Spinal cord (tissue), 10 donors: ENCODE measurements around the gene PHKB. TPM values are rescaled to one million over a fixed set of nuclear protein-coding genes. Genes with fewer than 3 reads are reported as not detected.

Experiments
- DNase-seq, 6 donors: peaks; one replicate each; pipeline versions ENCODE4 v3.0.0 to v3.0.0-alpha.2; 2013 to 2015; ENCODE audit warnings: low spot score in 6 of 6, low read depth in 4 of 6
- H3K27ac ChIP-seq: one replicate; pipeline ENCODE4 v1.5.1; 2013; ENCODE audit warnings: low read depth, low read length, control low read depth
- H3K27me3 ChIP-seq: one replicate; pipeline ENCODE4 v1.6.1; 2013; ENCODE audit warnings: low read length; ENCODE audit not compliant: control insufficient read depth, insufficient read depth
- H3K36me3 ChIP-seq: one replicate; pipeline ENCODE4 v1.6.1; 2013; ENCODE audit warnings: low read length; ENCODE audit not compliant: control insufficient read depth, insufficient read depth
- H3K4me1 ChIP-seq: one replicate; pipeline ENCODE4 v1.6.1; 2013; ENCODE audit warnings: low read length; ENCODE audit not compliant: control insufficient read depth, insufficient read depth
- H3K4me3 ChIP-seq: one replicate; pipeline ENCODE4 v1.5.1; 2013; ENCODE audit warnings: low read depth, low read length, control low read depth
- H3K9me3 ChIP-seq: one replicate; pipeline ENCODE4 v1.6.1; 2013; ENCODE audit warnings: low read length; ENCODE audit not compliant: control insufficient read depth, insufficient read depth
- WGBS: methylation state at CpG from one replicate; pipeline ENCODE4 v1.1.5; 2013; ENCODE audit warnings: missing lambda C conversion rate; ENCODE audit not compliant: insufficient coverage; 5-methylcytosine and 5-hydroxymethylcytosine counted together
- polyA plus RNA-seq, 2 donors: library from polyadenylated mRNA; unstranded; fragments of 120-200 nt; gene quantifications; one replicate each; pipeline ENCODE4 v1.2.1, GENCODE V29; 2013; ENCODE audit not compliant: insufficient read length in 2 of 2
- total RNA-seq, 2 donors: library from RNA; depleted of rRNA in 1 of 2; stranded (reverse); fragments of 120-200 nt in 1 of 2; fragments of >200 nt in 1 of 2; gene quantifications; one replicate each; pipeline versions ENCODE4 v1.2.3 to v1.2.4, GENCODE V29; 2013 to 2014
- donor health status: healthy.

PHKB gene
- total and polyA plus RNA-seq, 4 donors: 78.5 to 141 (median 85.6) TPM

DNA sequence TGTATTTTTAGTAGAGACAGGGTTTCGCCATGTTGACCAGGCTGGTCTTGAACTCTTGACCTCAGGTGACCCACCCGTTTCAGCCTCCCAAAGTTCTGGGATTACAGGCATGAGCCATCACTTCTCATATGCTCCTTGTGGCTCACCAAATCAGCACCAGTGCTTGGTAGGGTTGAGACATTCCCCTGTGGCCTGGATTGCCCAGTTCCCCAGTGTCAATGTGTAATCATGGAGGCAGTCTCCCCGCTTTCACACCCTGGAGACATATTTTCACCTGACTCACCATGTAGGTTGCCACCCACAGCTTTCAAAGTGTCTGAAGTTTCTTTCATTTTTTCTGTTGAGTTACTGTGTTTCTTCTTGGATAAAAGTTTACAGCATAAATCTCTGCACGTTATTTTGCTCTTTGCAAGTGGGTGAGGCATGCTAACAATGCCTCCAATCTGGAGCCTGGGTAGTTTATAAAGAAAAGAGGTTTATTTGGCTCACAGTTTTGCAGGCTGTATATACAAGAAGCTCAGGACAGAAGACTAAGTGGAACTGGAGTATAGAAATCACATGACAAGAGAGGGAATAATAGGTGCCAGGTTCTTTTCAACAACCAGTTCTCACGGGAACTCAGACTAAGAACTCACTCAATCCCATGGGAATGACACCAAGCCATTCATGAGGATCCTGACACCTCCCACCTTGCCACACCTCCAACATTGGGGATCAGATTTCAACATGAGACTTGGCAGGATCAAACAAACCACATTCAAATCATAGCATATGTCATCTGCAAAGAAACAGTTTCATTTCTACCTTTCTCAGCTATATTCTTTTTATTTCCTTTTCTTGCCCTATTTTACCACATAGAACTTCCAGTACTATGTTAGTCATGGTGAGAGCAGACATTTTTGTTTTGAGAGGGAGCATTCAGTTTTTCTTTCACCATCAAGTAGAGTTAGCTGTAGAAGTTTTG, 113.2 kb downstream of the PHKB start:
- Histone ChIP-seq H3K27ac (no peak overlapping the region), H3K4me3 (no peak overlapping the region), H3K36me3 (peaks cover 8% of the 10 kb centered on the region), H3K27me3 (no peaks in the 10 kb centered on the region), H3K9me3 (no peaks in the 10 kb centered on the region), H3K4me1 (no peaks in the 10 kb centered on the region)
- WGBS: 80% methylated on average over 4 of the region's 5 CpGs
- DNase-seq: no peak

DNA sequence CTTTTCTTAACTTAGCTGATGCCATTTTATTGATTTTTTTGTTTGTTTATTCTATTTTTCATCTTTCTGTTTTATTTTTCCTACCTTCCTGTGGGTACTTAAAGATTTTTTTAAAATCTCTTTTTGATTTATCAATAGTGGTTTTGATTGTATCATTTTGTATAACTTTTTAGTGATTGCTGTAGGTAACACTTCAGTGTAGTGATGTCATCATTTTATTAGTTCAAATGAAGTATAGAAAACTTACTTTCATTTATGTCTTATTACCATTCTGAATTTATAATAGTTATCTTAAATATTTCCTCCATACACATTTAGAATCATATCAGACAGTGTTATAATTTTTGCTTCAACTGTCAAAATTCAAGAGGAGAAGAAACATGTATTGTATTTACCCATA, 115.9 kb downstream of the PHKB start:
- H3K4me1 ChIP-seq: no peaks in the 10 kb centered on the region
- H3K4me3 ChIP-seq: no peak overlapping the region
- no peaks in the 10 kb centered on the region for H3K27me3 ChIP-seq
- no peak overlapping the region for H3K27ac ChIP-seq
- H3K9me3 ChIP-seq: no peaks in the 10 kb centered on the region
- no peak for DNase-seq
- H3K36me3 ChIP-seq: peaks cover 5% of the 10 kb centered on the region

DNA sequence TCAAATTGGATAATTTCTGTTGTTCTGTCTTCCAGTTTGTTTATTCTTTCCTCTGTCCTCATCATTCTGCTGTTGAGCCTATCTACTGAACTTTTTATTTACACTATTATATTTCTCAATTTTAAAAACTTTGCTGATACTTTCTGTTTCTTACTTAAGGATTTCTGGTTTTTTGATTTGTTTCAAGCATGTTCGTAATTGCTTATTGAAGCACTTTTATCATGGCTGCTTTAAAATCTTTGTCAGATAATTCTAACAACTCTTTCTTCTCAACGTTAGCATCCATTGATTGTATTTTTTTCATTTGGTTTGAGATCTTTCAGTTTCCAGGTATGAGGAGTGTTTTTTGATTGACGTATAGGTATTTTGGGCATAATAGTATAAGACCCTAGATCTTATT, 116.9 kb downstream of the PHKB start:
- Histone ChIP-seq H3K4me3 (no peak overlapping the region), H3K27me3 (no peaks in the 10 kb centered on the region), H3K27ac (no peak overlapping the region), H3K36me3 (peaks cover 5% of the 10 kb centered on the region), H3K4me1 (no peaks in the 10 kb centered on the region), H3K9me3 (no peaks in the 10 kb centered on the region)
- WGBS: no CpG with 5 or more reads among the region's 3 CpGs
- DNase-seq: no peak

GRCh38 chr16:47578573-47578972, 117.4 kb downstream of the PHKB start:
- no peak overlapping the region for H3K27ac ChIP-seq
- 90% methylated on average over 1 of the region's 1 CpG for WGBS
- H3K4me1 ChIP-seq: no peaks in the 10 kb centered on the region
- no peaks in the 10 kb centered on the region for H3K9me3 ChIP-seq
- no peak overlapping the region for H3K4me3 ChIP-seq
- H3K27me3 ChIP-seq: no peaks in the 10 kb centered on the region
- no peak for DNase-seq
- H3K36me3 ChIP-seq: peaks cover 1% of the 10 kb centered on the region

DNA sequence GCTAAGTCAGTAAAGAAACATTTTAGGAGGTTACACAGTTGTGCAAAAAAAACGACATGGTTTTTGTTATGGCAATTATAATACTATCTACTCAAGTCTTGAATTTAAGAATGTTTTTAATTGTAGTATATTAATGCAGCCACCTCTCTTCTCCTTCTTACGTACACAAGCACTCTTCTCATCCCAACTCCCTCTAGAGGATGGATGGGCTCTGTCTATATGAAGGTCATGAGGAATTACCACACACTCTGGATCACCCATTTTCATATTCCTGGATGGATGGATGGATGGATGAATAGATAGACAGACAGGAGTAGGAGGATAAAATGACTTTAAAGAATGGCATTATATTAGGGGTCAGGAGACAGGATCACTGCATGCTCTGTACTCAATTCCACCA, 120.0 kb downstream of the PHKB start:
- H3K36me3 ChIP-seq: no peaks in the 10 kb centered on the region
- no CpG with 5 or more reads among the region's 2 CpGs for WGBS
- H3K9me3 ChIP-seq: no peaks in the 10 kb centered on the region
- no peak overlapping the region for H3K27ac ChIP-seq
- no peaks in the 10 kb centered on the region for H3K4me1 ChIP-seq
- no peak for DNase-seq
- H3K27me3 ChIP-seq: no peaks in the 10 kb centered on the region
- no peak overlapping the region for H3K4me3 ChIP-seq

DNA sequence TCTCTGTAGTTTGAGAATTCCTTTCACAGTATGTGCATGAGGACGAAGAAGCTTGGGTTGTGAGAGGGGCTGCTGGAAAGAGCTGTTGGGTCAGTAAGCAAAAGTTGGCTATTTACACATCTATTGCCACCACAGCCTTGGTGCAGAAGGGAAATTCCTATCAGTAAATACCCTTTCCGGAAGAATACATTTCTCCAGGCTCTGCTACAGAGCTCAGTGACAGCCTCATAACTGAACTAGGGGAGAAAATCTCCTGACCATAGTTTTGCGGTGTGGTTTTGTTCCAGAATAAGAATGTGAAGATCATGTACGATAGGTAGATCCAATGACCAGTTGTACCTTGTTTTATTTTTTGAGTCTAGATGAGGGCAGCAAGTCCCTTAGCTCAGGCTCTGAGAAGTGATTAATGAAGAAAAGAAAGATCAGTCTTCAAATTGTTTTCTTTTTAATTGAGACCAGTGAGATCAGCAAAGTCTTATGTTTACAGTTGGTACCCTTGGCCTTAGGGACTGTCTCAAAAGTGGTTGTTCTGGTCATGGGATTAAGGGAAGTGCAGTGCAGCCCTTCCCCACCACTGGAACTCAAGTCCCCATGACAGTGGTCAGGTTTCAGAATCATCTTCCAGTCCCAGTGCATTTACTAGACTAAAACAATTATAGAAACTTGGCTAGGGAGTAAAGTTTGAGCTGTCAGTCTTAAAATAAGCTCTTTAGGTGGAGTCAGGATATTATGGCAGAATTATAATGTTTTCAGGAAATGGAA, 123.5 kb downstream of the PHKB start:
- no peak overlapping the region for H3K27ac ChIP-seq
- H3K36me3 ChIP-seq: peaks cover under 1% of the 10 kb centered on the region
- no peak overlapping the region for H3K4me3 ChIP-seq
- no peaks in the 10 kb centered on the region for H3K4me1 ChIP-seq
- no peaks in the 10 kb centered on the region for H3K9me3 ChIP-seq
- DNase-seq: no peak
- no peaks in the 10 kb centered on the region for H3K27me3 ChIP-seq
- WGBS: 100% methylated on average over 2 of the region's 4 CpGs

DNA sequence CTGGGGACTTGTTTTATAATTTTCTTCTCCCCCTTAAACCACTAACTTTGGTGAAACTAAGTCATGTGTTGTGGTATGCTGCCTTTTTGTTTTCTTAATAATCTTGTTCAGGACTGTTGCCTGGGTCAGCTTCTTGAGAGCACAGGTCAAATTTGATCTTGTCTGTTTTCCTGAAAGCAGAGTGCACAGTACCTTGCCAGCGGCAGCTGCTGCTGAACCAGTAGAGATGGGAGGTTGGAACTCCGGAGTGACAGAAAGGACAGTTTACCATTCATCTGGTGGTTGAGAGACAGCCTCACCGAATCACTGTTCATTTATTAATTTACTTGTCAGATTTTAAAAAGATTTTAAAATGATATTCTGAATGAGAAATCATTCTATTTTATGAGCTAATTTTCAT, 125.0 kb downstream of the PHKB start:
- DNase-seq: no peak
- H3K4me1 ChIP-seq: no peaks in the 10 kb centered on the region
- no peaks in the 10 kb centered on the region for H3K9me3 ChIP-seq
- H3K27me3 ChIP-seq: no peaks in the 10 kb centered on the region
- H3K4me3 ChIP-seq: no peak overlapping the region
- H3K27ac ChIP-seq: no peak overlapping the region
- peaks cover 14% of the 10 kb centered on the region for H3K36me3 ChIP-seq
- WGBS: 71% methylated on average over 1 of the region's 3 CpGs

DNA sequence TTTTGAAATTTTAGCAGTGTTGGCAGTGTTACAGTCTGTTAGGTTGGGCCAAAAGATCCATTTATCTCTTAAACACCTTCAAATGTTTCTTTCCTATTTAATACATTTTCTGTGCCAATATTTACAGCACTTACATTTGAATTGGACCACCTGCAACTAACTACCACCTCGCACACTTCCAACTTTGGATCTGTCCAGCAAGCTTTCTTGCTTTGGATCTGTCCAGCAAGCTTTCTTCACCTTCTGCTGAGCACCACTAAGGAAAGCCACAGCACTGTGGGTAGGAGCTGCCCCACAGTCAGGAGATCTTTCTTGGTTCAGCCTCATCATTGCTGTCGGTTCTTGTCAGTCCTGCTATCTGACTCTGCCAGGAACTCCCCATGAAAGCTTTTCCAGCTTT, 129.3 kb downstream of the PHKB start:
- Histone ChIP-seq H3K27ac (no peak overlapping the region), H3K36me3 (peaks cover 21% of the 10 kb centered on the region), H3K4me3 (no peak overlapping the region), H3K4me1 (no peaks in the 10 kb centered on the region), H3K9me3 (no peaks in the 10 kb centered on the region), H3K27me3 (no peaks in the 10 kb centered on the region)
- DNase-seq: no peak
- 94% methylated on average over 2 of the region's 2 CpGs for WGBS

DNA sequence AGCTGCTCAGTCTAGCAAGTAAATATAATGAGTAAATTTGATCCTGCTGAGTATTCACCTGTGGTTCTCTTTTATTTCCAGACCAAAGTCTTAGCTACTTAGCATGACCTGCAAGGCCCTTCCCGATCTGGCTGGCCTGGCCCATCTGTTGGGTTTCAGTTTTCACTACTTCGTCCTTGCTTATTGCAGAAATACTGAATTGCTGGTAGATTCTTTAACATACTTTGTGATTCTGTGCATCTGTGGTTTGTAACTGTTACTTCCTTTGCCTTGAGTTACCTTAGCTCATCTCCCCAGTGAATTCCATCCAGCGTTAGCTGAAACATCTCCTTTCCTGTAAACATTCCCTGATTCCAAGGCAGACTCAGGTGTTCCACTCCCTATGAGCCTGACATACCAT, 131.1 kb downstream of the PHKB start:
- no peak overlapping the region for H3K27ac ChIP-seq
- no CpG with 5 or more reads among the region's 3 CpGs for WGBS
- H3K9me3 ChIP-seq: no peaks in the 10 kb centered on the region
- DNase-seq: no peak
- peaks cover 21% of the 10 kb centered on the region for H3K36me3 ChIP-seq
- H3K27me3 ChIP-seq: no peaks in the 10 kb centered on the region
- no peaks in the 10 kb centered on the region for H3K4me1 ChIP-seq
- no peak overlapping the region for H3K4me3 ChIP-seq
